Lung (tissue), 12 donors: ENCODE results near the gene CMPK1. TPM values are rescaled to one million over a fixed set of nuclear protein-coding genes. Genes with fewer than 3 reads are reported as not detected.

Source experiments
- ATAC-seq: fragments of 200-7000 bp; cut with Tn5 transposase; one replicate; pipeline ENCODE4 v1.9.1; 2020; ENCODE audit warnings: moderate number of reproducible peaks; ENCODE audit not compliant: insufficient read depth, low FRiP score
- DNase-seq, 3 donors: peaks; one replicate each; pipeline ENCODE4 v3.0.0-alpha.2; 2013 to 2017
- H3K27ac ChIP-seq, 2 donors: one replicate each; pipeline ENCODE4 v1.5.1; 2013; ENCODE audit warnings: mild to moderate bottlenecking in 2 of 2, moderate library complexity in 2 of 2, control low read depth in 1 of 2, inconsistent platforms in 1 of 2, low read depth in 1 of 2, low read length in 1 of 2
- H3K27me3 ChIP-seq, 3 donors: one replicate each; pipeline ENCODE4 v1.5.1; 2013; ENCODE audit warnings: low read length in 2 of 3; ENCODE audit not compliant: control insufficient read depth in 3 of 3, insufficient read depth in 3 of 3
- H3K36me3 ChIP-seq, 4 donors: one replicate each; pipeline ENCODE4 v1.5.1; 2013; ENCODE audit warnings: low read length in 4 of 4, mild to moderate bottlenecking in 1 of 4, moderate library complexity in 1 of 4; ENCODE audit not compliant: control insufficient read depth in 4 of 4, insufficient read depth in 4 of 4
- H3K4me1 ChIP-seq, 5 donors: one replicate each; pipeline ENCODE4 v1.5.1; 2013; ENCODE audit warnings: low read length in 5 of 5, mild to moderate bottlenecking in 2 of 5, moderate library complexity in 1 of 5; ENCODE audit not compliant: control insufficient read depth in 5 of 5, insufficient read depth in 5 of 5
- H3K4me3 ChIP-seq: one replicate; pipeline ENCODE4 v1.5.1; 2013; ENCODE audit warnings: mild to moderate bottlenecking, control low read depth, moderate library complexity
- H3K9ac ChIP-seq, 2 donors: one replicate each; pipeline ENCODE4 v1.5.1; 2013; ENCODE audit warnings: low read length in 2 of 2, control low read depth in 1 of 2; ENCODE audit not compliant: insufficient read depth in 1 of 2
- H3K9me3 ChIP-seq, 4 donors: one replicate each; pipeline ENCODE4 v1.5.1; 2013; ENCODE audit warnings: low read length in 3 of 4, mild to moderate bottlenecking in 1 of 4, moderate library complexity in 1 of 4; ENCODE audit not compliant: control insufficient read depth in 4 of 4, insufficient read depth in 3 of 4
- WGBS, 2 donors: extraction: QIAGEN DNeasy Blood & Tissue Kit; methylation state at CpG; one replicate each; pipeline ENCODE4 v1.1.7; 2013; 5-methylcytosine and 5-hydroxymethylcytosine counted together
- polyA plus RNA-seq, 2 donors: library from polyadenylated mRNA; stranded (reverse); fragments of 200-250 nt; gene quantifications; one replicate each; pipeline ENCODE4 v1.2.1, GENCODE V29; 2013
- total RNA-seq, 2 donors: library from RNA; depleted of rRNA in 1 of 2; stranded (reverse); fragments of >200 nt in 1 of 2; gene quantifications; one replicate each; pipeline ENCODE4 v1.2.1, GENCODE V29; 2014 to 2021
- TF ChIP-seq, protein P1 (sequence below): IDR thresholded peaks from 2 replicates; pipeline ENCODE4 v1.5.1; 2012; ENCODE audit warnings: mild to moderate bottlenecking; ENCODE audit errors: control extremely low read depth, extremely low read depth
- donor health status: control.
- donor health status: control.
- donor health status: Bipolar disorder and iron deficiency.
- donor health status: healthy.
- donor health status: DM: yes; HTN: yes; CAD: no.

Gene CMPK1
- total and polyA plus RNA-seq, 4 donors = 63.9 to 106 (median 85.3) TPM

DNA sequence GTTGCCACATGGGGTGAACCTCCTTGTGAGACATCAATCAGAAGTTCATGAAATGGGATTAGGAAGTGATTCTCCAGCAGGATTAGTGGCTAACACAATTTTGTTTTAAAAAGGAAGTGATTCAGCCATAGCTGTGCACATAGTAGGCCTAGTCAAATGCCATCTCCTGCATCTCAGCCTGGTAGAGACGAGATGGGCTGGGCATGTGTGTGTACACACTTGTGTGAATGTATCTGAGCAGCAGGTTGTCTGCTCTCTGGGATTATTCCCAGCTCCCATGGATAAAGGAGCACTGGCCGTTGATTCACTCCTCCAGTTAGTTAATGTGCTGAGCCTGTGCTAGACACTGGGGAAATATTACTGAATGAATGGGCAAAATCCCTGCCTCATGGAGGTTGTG is 84.5 kb downstream of the CMPK1 start:
- no peak overlapping the region for H3K4me3 ChIP-seq
- H3K9ac ChIP-seq = no peak overlapping the region
- no peak overlapping the region for H3K27ac ChIP-seq
- ATAC-seq = no peak
- WGBS, 2 donors = 84 to 91% methylated on average over 2 of the region's 2 CpGs
- TF ChIP-seq, protein P1, sequence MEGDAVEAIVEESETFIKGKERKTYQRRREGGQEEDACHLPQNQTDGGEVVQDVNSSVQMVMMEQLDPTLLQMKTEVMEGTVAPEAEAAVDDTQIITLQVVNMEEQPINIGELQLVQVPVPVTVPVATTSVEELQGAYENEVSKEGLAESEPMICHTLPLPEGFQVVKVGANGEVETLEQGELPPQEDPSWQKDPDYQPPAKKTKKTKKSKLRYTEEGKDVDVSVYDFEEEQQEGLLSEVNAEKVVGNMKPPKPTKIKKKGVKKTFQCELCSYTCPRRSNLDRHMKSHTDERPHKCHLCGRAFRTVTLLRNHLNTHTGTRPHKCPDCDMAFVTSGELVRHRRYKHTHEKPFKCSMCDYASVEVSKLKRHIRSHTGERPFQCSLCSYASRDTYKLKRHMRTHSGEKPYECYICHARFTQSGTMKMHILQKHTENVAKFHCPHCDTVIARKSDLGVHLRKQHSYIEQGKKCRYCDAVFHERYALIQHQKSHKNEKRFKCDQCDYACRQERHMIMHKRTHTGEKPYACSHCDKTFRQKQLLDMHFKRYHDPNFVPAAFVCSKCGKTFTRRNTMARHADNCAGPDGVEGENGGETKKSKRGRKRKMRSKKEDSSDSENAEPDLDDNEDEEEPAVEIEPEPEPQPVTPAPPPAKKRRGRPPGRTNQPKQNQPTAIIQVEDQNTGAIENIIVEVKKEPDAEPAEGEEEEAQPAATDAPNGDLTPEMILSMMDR = no peak
- H3K36me3 ChIP-seq = no peaks in the 10 kb centered on the region
- H3K4me1 ChIP-seq = peaks cover 0 to 4% (median 0%) of the 10 kb centered on the region in 5 donors
- H3K27me3 ChIP-seq = peaks cover 7 to 60% (median 37%) of the 10 kb centered on the region in 3 donors
- DNase-seq = no peak
- no peaks in the 10 kb centered on the region for H3K9me3 ChIP-seq

DNA sequence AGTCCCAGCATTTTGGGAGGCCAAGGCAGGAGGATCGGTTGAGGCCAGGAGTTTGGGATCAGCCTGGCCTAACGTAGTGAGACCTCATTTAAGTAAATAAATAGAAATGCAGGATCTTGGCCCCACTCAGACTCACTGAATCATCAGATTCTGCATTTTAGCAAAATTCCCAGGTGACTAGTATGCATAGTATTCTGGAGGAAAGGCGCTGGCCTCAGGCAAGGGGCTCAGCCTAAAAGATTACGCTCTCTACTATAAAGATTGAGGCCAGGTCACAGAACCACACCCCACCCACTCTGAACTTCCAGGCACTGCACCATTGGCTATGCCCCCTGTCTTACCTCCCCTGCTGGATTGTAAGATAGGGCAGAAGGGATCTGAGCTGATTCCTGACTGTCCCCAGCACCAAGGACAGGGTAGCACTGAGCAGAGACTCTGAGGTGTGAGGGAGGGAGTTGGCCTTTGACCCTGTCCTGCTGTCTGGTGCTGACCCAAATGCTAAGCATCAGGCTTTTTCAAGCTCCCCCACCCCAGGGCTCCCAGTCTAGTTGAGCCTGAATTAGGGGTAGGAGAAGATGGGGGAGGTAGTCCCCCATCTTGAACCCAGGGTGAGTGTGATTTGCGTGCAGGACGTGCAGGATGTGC is 85.2 kb downstream of the CMPK1 start:
- Histone ChIP-seq H3K4me3 (no peak overlapping the region), H3K9ac (no peak overlapping the region), H3K27ac (no peak overlapping the region), H3K27me3 (peaks cover 7 to 60% (median 37%) of the 10 kb centered on the region in 3 donors), H3K4me1 (peaks cover 0 to 4% (median 0%) of the 10 kb centered on the region in 5 donors), H3K9me3 (no peaks in the 10 kb centered on the region), H3K36me3 (no peaks in the 10 kb centered on the region)
- no peak for DNase-seq
- no peak for ATAC-seq
- TF ChIP-seq, protein P1 = no peak
- 93 to 95% methylated on average over 6 of the region's 6 CpGs for WGBS, 2 donors

DNA sequence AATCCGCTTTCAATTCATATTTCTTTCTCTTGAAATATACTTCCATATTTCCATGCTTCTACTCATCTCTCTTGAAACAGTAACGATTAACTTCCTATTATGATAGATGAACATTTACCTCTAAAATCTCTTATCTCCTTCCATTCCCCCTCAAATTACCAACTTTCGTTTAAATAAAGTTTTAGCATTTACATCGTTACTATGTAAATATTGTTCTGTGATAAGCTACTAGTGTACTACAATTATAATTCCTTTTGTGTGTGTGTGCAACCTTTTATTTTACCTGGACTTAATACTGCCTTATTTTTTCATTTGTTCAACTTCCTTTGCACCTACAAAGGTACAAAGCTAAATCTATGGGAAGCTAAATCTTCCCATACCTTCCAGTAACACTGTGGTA is 87.0 kb downstream of the CMPK1 start:
- DNase-seq (no peak), ATAC-seq (no peak)
- peaks cover 0 to 4% (median 0%) of the 10 kb centered on the region in 5 donors for H3K4me1 ChIP-seq
- H3K36me3 ChIP-seq = no peaks in the 10 kb centered on the region
- no peaks in the 10 kb centered on the region for H3K9me3 ChIP-seq
- H3K27ac ChIP-seq = no peak overlapping the region
- TF ChIP-seq, protein P1 = no peak
- 80 to 86% methylated on average over 4 of the region's 4 CpGs for WGBS, 2 donors
- no peak overlapping the region for H3K4me3 ChIP-seq
- peaks cover 7 to 44% (median 28%) of the 10 kb centered on the region in 3 donors for H3K27me3 ChIP-seq
- no peak overlapping the region for H3K9ac ChIP-seq

DNA sequence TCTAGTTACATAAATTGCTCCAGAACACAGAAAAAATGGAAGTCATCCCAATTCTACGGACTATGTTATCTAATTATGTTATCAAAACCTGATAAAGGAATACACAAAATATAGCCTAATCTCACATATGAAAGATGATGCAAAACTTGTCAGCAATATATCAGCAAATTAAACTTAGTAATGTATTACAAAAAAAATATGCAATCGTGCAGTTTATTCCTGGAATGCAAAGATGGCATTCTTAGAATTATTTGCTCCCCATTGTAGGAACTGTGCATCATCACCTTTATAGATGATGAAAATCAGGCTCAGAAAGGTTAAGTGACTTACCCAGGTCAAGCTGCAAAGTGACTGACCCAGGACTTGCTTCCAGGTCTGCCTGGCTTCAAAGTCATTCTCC is 90.3 kb downstream of the CMPK1 start:
- no peaks in the 10 kb centered on the region for H3K9me3 ChIP-seq
- H3K9ac ChIP-seq = no peak overlapping the region
- 36% methylated on average over 2 of the region's 2 CpGs for WGBS, 2 donors

More for the DNA sequence above, 90.3 kb downstream of the CMPK1 start:
- H3K36me3 ChIP-seq = no peaks in the 10 kb centered on the region
- H3K27ac ChIP-seq = no peak overlapping the region
- TF ChIP-seq, protein P1 = no peak
- peaks cover 1 to 27% (median 6%) of the 10 kb centered on the region in 3 donors for H3K27me3 ChIP-seq
- H3K4me3 ChIP-seq = no peak overlapping the region
- H3K4me1 ChIP-seq = no peaks in the 10 kb centered on the region
- ATAC-seq (no peak), DNase-seq (no peak)
